Measurements from ENCODE around the gene HES6.

DNA sequence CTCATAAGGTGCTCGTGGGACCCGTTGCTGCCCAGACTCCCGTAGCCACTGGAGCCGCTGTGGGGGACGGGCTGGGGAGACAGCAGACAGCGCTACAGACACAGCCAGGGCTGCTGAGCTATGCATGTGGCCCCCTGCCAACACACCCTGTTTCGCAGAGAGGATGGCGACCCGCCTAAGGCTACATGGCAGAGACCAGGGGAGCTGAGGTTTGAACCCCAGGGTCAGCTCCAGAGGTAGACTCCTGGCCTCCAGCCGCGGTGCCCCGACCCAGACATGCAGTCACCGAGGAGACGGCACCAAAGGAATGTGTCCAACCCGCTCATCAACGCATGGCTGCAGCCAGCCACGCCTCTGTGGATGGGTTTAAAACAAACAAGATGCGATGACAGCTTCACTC lies 21.0 kb upstream of the HES6 start:
- no peak for TF ChIP-seq POLR2A (IDR thresholded peaks at IDR 0.05)
- TF ChIP-seq, protein P1, sequence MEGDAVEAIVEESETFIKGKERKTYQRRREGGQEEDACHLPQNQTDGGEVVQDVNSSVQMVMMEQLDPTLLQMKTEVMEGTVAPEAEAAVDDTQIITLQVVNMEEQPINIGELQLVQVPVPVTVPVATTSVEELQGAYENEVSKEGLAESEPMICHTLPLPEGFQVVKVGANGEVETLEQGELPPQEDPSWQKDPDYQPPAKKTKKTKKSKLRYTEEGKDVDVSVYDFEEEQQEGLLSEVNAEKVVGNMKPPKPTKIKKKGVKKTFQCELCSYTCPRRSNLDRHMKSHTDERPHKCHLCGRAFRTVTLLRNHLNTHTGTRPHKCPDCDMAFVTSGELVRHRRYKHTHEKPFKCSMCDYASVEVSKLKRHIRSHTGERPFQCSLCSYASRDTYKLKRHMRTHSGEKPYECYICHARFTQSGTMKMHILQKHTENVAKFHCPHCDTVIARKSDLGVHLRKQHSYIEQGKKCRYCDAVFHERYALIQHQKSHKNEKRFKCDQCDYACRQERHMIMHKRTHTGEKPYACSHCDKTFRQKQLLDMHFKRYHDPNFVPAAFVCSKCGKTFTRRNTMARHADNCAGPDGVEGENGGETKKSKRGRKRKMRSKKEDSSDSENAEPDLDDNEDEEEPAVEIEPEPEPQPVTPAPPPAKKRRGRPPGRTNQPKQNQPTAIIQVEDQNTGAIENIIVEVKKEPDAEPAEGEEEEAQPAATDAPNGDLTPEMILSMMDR (IDR thresholded peaks at IDR 0.05), result no peak
